Activated B cell treated with CpG ODN at 0.5 μM for 24 hours (primary cell): ENCODE data around the gene ADAM19. TPM values are rescaled to one million over a fixed set of nuclear protein-coding genes. Genes with fewer than 3 reads are reported as not detected.

Source experiments
- ATAC-seq: fragments of 200-7000 bp; cut with Tn5 transposase; one replicate; pipeline ENCODE4 v1.10.0; 2021; ENCODE audit warnings: low read depth, mild to moderate bottlenecking, moderate library complexity
- CTCF ChIA-PET: fragments of 350-600 bp; sonication (Branson Sonifier 250); formaldehyde crosslinking; loops from one replicate; lab custom pipeline; 2021; ENCODE audit warnings: antibody characterized with exemption; lab: Charles Lee
- POLR2A ChIA-PET: fragments of 350-600 bp; sonication (Branson Sonifier 250); formaldehyde crosslinking; loops from one replicate; lab custom pipeline; 2021; ENCODE audit warnings: antibody characterized with exemption; lab: Charles Lee
- DNase-seq: peaks from one replicate; pipeline ENCODE4 v3.0.0; 2022
- H3K27ac Mint-ChIP-seq: one replicate; pipeline ENCODE4 v1.8.0; 2020; ENCODE audit warnings: mixed read lengths
- H3K27me3 Mint-ChIP-seq: one replicate; pipeline ENCODE4 v1.8.0; 2021; ENCODE audit warnings: mixed read lengths
- H3K36me3 Mint-ChIP-seq: one replicate; pipeline ENCODE4 v1.8.0; 2021; ENCODE audit warnings: low read depth, mixed read lengths
- H3K4me1 Mint-ChIP-seq: one replicate; pipeline ENCODE4 v1.8.0; 2021; ENCODE audit warnings: mixed read lengths
- H3K4me3 Mint-ChIP-seq: one replicate; pipeline ENCODE4 v1.8.0; 2020; ENCODE audit warnings: mild to moderate bottlenecking, mixed read lengths
- H3K9me3 Mint-ChIP-seq: one replicate; pipeline ENCODE4 v1.8.0; 2020; ENCODE audit warnings: mixed read lengths
- intact Hi-C: fragments of 100-400 bp; cut with micrococcal nuclease; formaldehyde crosslinking; loops from one replicate; pipeline ENCODE4 v1.15.1; 2024
- total RNA-seq: library from RNA; stranded (reverse); gene quantifications from 2 replicates; pipeline ENCODE4 v1.2.3, GENCODE V29; 2022
- TF ChIP-seq, protein P1 (sequence below): fragments of 200-600 bp; IDR thresholded peaks from one replicate; pipeline ENCODE4 v1.8.0; 2022; ENCODE audit warnings: antibody characterized with exemption, mild to moderate bottlenecking

The ADAM19 gene
- total RNA-seq, 1 donor from 2014 or later, result 136 TPM

DNA sequence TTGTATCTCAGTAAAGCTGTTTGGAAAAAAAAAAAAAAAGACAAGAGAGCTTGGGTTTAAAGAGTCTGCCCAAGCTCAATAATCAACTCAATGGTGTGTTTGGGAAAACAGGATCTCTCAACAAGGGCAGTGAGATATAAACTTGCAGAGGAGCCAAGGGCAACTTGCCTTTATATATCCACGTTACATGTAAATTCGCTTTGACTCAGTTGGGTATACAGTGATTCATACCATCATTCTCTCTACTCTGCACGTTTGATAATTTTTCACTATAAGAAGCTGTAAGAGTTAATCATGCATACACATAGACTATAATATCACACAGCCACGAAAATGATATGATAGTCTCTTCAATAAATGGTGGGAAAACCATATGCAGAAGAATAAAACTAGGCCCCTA is 24.9 kb downstream of the ADAM19 start:
- H3K36me3 Mint-ChIP-seq, result peaks cover 79% of the 10 kb centered on the region
- DNase-seq (no peak), ATAC-seq (no peak)
- TF ChIP-seq, protein P1, sequence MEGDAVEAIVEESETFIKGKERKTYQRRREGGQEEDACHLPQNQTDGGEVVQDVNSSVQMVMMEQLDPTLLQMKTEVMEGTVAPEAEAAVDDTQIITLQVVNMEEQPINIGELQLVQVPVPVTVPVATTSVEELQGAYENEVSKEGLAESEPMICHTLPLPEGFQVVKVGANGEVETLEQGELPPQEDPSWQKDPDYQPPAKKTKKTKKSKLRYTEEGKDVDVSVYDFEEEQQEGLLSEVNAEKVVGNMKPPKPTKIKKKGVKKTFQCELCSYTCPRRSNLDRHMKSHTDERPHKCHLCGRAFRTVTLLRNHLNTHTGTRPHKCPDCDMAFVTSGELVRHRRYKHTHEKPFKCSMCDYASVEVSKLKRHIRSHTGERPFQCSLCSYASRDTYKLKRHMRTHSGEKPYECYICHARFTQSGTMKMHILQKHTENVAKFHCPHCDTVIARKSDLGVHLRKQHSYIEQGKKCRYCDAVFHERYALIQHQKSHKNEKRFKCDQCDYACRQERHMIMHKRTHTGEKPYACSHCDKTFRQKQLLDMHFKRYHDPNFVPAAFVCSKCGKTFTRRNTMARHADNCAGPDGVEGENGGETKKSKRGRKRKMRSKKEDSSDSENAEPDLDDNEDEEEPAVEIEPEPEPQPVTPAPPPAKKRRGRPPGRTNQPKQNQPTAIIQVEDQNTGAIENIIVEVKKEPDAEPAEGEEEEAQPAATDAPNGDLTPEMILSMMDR, result no peak
- H3K4me3 Mint-ChIP-seq, result peak overlapping the region; percentile 20
- peaks cover 92% of the 10 kb centered on the region for H3K4me1 Mint-ChIP-seq
- H3K9me3 Mint-ChIP-seq, result no peaks in the 10 kb centered on the region
- ChIA-PET POLR2A (interaction anchor here (0.8 to 1.7 kb wide), 5 partner anchors 10 to 25 kb away, joined by 3 to 12 read pairs (median 8); no protein-coding TSS in a partner anchor), CTCF (interaction anchor here (0.7 to 1.8 kb wide), 3 partner anchors 79 to 193 kb away, joined by 3 to 4 read pairs (median 4); partner anchors contain the start of gene LSM11)
- no peaks in the 10 kb centered on the region for H3K27me3 Mint-ChIP-seq
- peak overlapping the region; percentile 83 for H3K27ac Mint-ChIP-seq
- intact Hi-C loops, result loop anchor here (1.0 kb wide), 1 partner anchor 9 kb away; no protein-coding TSS in a partner anchor

DNA sequence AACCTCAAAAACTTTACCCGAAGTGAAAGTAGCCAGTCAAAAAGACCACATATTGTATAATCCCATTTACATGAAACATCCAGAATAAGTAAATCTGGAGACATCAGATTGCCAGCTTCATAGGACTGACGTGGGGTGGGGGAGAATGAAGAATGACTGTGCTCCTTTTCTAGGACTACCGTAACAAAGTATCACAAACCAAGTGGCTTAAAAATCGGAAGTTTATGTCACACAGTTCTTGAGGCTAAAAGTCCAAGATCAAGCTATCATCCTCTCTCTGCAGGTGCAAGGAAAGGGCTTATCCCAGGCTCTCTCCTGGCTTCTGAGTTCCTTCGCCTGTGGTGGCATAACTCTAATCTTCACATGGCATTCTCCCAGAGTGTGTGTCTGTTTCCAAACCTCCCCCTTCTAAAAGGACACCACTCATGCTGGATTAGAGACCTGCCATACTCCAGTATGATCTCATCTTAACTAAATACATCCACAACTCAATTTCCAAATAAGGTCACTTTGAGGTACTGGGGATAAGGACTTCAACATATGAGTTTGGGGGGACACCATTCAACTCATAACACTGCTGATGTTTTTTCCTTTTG is 25.5 kb downstream of the ADAM19 start:
- H3K4me3 Mint-ChIP-seq, result peak overlapping the region; percentile 25
- peaks cover 79% of the 10 kb centered on the region for H3K36me3 Mint-ChIP-seq
- TF ChIP-seq, protein P1, result no peak
- ATAC-seq, result no peak
- POLR2A ChIA-PET, result interaction anchor here (1.2 to 1.7 kb wide), 4 partner anchors 9 to 21 kb away, joined by 6 to 12 read pairs (median 10); no protein-coding TSS in a partner anchor
- CTCF ChIA-PET, result interaction anchor here (1.8 kb wide), 1 partner anchor 193 kb away, joined by 4 read pairs; the partner anchor contains the start of gene LSM11
- no peaks in the 10 kb centered on the region for H3K27me3 Mint-ChIP-seq
- H3K9me3 Mint-ChIP-seq, result no peaks in the 10 kb centered on the region
- intact Hi-C loops, result loop anchor here (1.0 kb wide), 1 partner anchor 9 kb away; no protein-coding TSS in a partner anchor
- H3K4me1 Mint-ChIP-seq, result peaks cover 92% of the 10 kb centered on the region
- H3K27ac Mint-ChIP-seq, result peak overlapping the region; percentile 83
- DNase-seq, result no peak

DNA sequence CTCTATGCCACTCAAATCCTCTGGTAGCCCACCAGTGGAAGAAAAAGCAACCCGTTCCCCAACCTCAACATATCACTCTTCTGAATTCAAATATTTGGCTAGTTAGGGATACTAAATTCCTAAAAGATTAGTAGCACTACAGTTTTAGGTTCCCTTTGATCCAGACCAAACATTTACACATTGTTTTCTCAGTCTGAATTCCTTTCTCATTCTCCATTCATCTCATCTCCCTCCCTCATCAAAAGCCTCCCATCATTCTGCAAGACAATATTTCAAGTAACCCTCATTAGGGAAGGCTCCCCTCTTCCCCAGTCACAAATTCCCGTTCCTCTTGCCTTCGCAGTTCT is 26.3 kb downstream of the ADAM19 start:
- CTCF ChIA-PET, result no interaction called here
- TF ChIP-seq, protein P1, result no peak

DNA sequence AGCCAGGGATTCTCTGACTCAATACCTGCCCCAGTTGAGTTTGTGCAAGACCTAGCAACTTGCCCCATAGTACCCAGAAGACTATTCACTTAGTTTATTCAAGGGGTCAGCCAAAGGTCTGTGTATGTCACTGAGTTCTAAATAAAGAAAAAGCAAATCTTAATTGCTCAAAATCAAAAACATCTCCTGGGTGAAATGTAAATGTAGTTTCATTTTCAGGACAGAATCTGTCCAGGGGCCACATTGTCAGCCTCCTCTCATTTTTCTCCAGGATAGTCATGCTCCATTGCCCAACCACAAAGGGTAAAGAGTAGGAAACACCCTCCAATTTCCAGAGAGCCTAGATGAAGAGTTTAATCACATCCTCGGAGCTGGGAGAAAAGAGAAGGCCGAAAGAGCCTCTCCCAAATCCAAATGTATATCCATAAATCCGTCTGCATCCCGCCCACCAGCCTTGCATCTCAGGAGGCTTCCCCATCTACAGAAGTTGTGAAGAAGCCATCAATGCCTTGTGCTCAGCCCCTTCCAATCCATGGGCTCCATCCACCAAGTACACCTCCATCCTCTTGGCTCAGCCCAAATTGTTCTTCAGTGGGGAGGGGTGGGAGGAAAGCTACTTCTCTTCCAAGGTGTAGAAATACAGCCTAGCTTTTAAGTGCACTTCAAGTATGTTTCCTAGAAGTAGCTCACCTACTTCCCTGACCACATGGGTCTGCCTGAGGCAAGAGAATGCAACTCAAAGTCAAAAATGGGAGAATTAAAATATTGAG is 26.9 kb downstream of the ADAM19 start:
- Mint-ChIP-seq H3K4me1 (peaks cover 93% of the 10 kb centered on the region), H3K27me3 (no peaks in the 10 kb centered on the region), H3K4me3 (peak overlapping the region; percentile 48), H3K27ac (peak overlapping the region; percentile 83), H3K36me3 (peaks cover 78% of the 10 kb centered on the region), H3K9me3 (no peaks in the 10 kb centered on the region)
- ChIA-PET POLR2A (interaction anchor here (0.9 to 1.6 kb wide), 4 partner anchors 8 to 29 kb away, joined by 3 to 11 read pairs (median 4); no protein-coding TSS in a partner anchor), CTCF (no interaction called here)
- DNase-seq, result no peak
- ATAC-seq, result peak; percentile 22
- intact Hi-C loops, result no loop called here
- TF ChIP-seq, protein P1, result no peak

More for the DNA sequence above, 26.3 kb downstream of the ADAM19 start:
- Mint-ChIP-seq H3K27ac (peak overlapping the region; percentile 83), H3K9me3 (no peaks in the 10 kb centered on the region), H3K4me1 (peaks cover 92% of the 10 kb centered on the region), H3K36me3 (peaks cover 80% of the 10 kb centered on the region), H3K4me3 (peak overlapping the region; percentile 33), H3K27me3 (no peaks in the 10 kb centered on the region)
- intact Hi-C loops, result no loop called here
- ATAC-seq (no peak), DNase-seq (no peak)
- POLR2A ChIA-PET, result interaction anchor here (0.6 to 1.6 kb wide), 5 partner anchors 8 to 29 kb away, joined by 3 to 11 read pairs (median 4); no protein-coding TSS in a partner anchor
